ENCODE data around the gene BTG2.
"Not testable (repeated sequence)": the region's sequence is repeated elsewhere in the genome, so short reads cannot be mapped to it uniquely, and the experiment has no call there.

Gene BTG2

DNA sequence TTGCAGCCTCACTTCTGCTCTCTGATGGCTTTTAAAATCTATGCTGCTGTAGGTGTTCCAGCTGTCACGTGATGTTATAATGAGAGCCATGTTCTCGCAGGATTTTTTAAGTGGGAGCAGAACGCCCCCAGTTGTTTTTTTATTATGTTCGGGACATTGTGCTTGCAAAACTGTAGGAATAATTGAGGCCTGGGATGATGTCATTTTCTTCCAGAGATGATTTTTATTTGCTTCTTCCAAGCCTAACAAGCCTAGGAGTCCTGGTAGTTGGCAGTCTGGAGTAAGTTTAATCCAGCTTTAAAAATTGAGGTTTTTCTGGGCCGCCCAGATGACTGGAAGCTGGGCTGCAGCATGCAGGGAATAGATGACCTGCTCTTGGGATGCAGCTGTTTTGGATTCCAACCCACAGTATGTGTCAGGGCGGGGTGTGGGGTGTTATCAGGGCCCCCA is 41.2 kb upstream of the BTG2 start:
- TF ChIP-seq EZH2phosphoT487 (IDR thresholded peaks at IDR 0.05; ENCODE audit: borderline replicate concordance), result no peak
- TF ChIP-seq, protein P1, sequence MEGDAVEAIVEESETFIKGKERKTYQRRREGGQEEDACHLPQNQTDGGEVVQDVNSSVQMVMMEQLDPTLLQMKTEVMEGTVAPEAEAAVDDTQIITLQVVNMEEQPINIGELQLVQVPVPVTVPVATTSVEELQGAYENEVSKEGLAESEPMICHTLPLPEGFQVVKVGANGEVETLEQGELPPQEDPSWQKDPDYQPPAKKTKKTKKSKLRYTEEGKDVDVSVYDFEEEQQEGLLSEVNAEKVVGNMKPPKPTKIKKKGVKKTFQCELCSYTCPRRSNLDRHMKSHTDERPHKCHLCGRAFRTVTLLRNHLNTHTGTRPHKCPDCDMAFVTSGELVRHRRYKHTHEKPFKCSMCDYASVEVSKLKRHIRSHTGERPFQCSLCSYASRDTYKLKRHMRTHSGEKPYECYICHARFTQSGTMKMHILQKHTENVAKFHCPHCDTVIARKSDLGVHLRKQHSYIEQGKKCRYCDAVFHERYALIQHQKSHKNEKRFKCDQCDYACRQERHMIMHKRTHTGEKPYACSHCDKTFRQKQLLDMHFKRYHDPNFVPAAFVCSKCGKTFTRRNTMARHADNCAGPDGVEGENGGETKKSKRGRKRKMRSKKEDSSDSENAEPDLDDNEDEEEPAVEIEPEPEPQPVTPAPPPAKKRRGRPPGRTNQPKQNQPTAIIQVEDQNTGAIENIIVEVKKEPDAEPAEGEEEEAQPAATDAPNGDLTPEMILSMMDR (conservative IDR thresholded peaks at IDR 0.05; ENCODE audit: low read length), result no peak
- Histone ChIP-seq H3F3A (ENCODE audit: low read depth) (no peaks in the 10 kb centered on the region), H3K9me3 (ENCODE audit: insufficient read depth, low read depth, low read length) (no peaks in the 10 kb centered on the region)

DNA sequence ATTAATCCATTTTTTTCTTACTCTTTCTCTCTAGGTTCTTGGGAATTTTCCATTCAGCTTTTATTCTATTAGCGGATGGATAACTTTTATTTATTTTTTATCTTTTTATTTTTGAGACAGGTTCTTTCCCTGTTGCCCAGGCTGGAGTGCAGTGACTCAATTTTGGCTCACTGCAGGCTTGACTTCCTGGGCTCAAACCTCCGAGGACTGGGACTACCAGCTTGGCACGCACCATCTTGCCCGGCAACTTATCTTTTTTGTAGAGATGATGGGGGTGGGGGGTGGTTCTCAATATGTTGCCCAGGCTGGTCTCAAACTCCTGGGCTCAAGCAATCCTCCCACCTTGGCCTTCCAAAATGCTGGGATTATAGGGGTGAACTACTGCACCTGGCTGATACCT is 39.8 kb upstream of the BTG2 start:
- H3K4me1 ChIP-seq (ENCODE audit: insufficient read depth, low read length, poor library complexity, severe bottlenecking), result peaks cover 13% of the 10 kb centered on the region
- no peaks in the 10 kb centered on the region for H4K20me1 ChIP-seq (ENCODE audit: insufficient read depth, low read length, poor library complexity, severe bottlenecking)
- H3K9ac ChIP-seq (ENCODE audit: low read depth, low read length, poor library complexity, severe bottlenecking), result no peak overlapping the region
- no peaks in the 10 kb centered on the region for H3K9me2 ChIP-seq (replicated peaks; ENCODE audit: low read depth, low read length)
- no peaks in the 10 kb centered on the region for H3K36me3 ChIP-seq (ENCODE audit: insufficient read depth, low read length)
- no peaks in the 10 kb centered on the region for H3K79me2 ChIP-seq (ENCODE audit: insufficient read depth, low read length)
- H3K9me3 ChIP-seq (ENCODE audit: insufficient read depth, low read depth, low read length), result no peaks in the 10 kb centered on the region
- H3K4me3 ChIP-seq (ENCODE audit: low read length, poor library complexity, severe bottlenecking), result no peak overlapping the region
- no peak overlapping the region for H3K4me2 ChIP-seq (ENCODE audit: low read depth, low read length, poor library complexity, severe bottlenecking)
- no peak overlapping the region for H2AFZ ChIP-seq (ENCODE audit: low read length)
- no peak for TF ChIP-seq EZH2phosphoT487 (IDR thresholded peaks at IDR 0.05; ENCODE audit: borderline replicate concordance)
- TF ChIP-seq, protein P1 (conservative IDR thresholded peaks at IDR 0.05; ENCODE audit: low read length), result no peak
- H3F3A ChIP-seq (ENCODE audit: low read depth), result no peaks in the 10 kb centered on the region
- H3K27me3 ChIP-seq (ENCODE audit: insufficient read depth, low read length, poor library complexity, severe bottlenecking), result no peaks in the 10 kb centered on the region

More for the DNA sequence above, 41.2 kb upstream of the BTG2 start:
- Histone ChIP-seq H3K9ac (ENCODE audit: low read depth, low read length, poor library complexity, severe bottlenecking) (no peak overlapping the region), H3K4me3 (ENCODE audit: low read length, poor library complexity, severe bottlenecking) (no peak overlapping the region), H3K79me2 (ENCODE audit: insufficient read depth, low read length) (no peaks in the 10 kb centered on the region), H3K4me2 (ENCODE audit: low read depth, low read length, poor library complexity, severe bottlenecking) (no peak overlapping the region), H3K27me3 (ENCODE audit: insufficient read depth, low read length, poor library complexity, severe bottlenecking) (no peaks in the 10 kb centered on the region), H4K20me1 (ENCODE audit: insufficient read depth, low read length, poor library complexity, severe bottlenecking) (no peaks in the 10 kb centered on the region), H3K36me3 (ENCODE audit: insufficient read depth, low read length) (no peaks in the 10 kb centered on the region), H3K4me1 (ENCODE audit: insufficient read depth, low read length, poor library complexity, severe bottlenecking) (peaks cover 13% of the 10 kb centered on the region), H2AFZ (ENCODE audit: low read length) (no peak overlapping the region), H3K9me2 (replicated peaks; ENCODE audit: low read depth, low read length) (no peaks in the 10 kb centered on the region)

GRCh38 chr1:203266140-203266539 is 39.2 kb upstream of the BTG2 start:
- H3K9ac ChIP-seq (ENCODE audit: low read depth, low read length, poor library complexity, severe bottlenecking); H3K9me2 ChIP-seq (replicated peaks; ENCODE audit: low read depth, low read length); H3K27me3 ChIP-seq (ENCODE audit: insufficient read depth, low read length, poor library complexity, severe bottlenecking); H3K4me3 ChIP-seq (ENCODE audit: low read length, poor library complexity, severe bottlenecking); H2AFZ ChIP-seq (ENCODE audit: low read length); H3K36me3 ChIP-seq (ENCODE audit: insufficient read depth, low read length); H3K79me2 ChIP-seq (ENCODE audit: insufficient read depth, low read length); H3K9me3 ChIP-seq (ENCODE audit: insufficient read depth, low read depth, low read length); H3F3A ChIP-seq (ENCODE audit: low read depth); H3K4me2 ChIP-seq (ENCODE audit: low read depth, low read length, poor library complexity, severe bottlenecking); H4K20me1 ChIP-seq (ENCODE audit: insufficient read depth, low read length, poor library complexity, severe bottlenecking): not testable (repeated sequence)
- peaks cover 13% of the 10 kb centered on the region for H3K4me1 ChIP-seq (ENCODE audit: insufficient read depth, low read length, poor library complexity, severe bottlenecking)

DNA sequence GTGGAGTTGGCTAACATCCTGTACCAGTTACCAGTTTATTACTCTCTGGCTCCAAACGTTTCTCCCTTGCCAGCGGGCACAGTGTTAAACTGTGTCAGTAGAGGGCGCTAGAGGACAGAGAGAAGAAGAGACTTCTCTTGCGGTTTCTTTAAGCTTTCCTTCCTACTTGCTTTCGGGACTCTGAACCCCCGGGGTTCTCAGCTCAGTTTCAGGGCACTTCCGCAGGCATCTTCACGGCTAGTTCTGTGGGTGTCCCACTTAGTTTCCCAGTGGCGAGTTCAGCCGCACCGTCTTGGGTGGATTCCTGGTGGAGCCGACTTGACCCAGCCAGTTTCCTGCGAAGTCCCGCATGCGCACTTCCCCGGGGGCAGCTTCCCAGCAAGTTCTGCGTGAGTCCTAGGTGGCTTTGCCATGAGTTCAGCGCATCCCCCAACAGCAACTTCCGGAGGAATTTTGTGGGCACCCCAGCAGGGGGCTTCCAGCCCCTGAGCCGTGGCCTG is 37.9 kb upstream of the BTG2 start:
- Histone ChIP-seq H3K79me2 (ENCODE audit: insufficient read depth, low read length) (no peaks in the 10 kb centered on the region), H3K4me3 (ENCODE audit: low read length, poor library complexity, severe bottlenecking) (peak overlapping the region; percentile 58), H3K9me2 (replicated peaks; ENCODE audit: low read depth, low read length) (no peaks in the 10 kb centered on the region), H3K4me1 (ENCODE audit: insufficient read depth, low read length, poor library complexity, severe bottlenecking) (peaks cover 16% of the 10 kb centered on the region), H2AFZ (ENCODE audit: low read length) (peak overlapping the region; percentile 83), H3K9ac (ENCODE audit: low read depth, low read length, poor library complexity, severe bottlenecking) (peak overlapping the region; percentile 6), H3F3A (ENCODE audit: low read depth) (no peaks in the 10 kb centered on the region), H4K20me1 (ENCODE audit: insufficient read depth, low read length, poor library complexity, severe bottlenecking) (no peaks in the 10 kb centered on the region), H3K27me3 (ENCODE audit: insufficient read depth, low read length, poor library complexity, severe bottlenecking) (no peaks in the 10 kb centered on the region), H3K4me2 (ENCODE audit: low read depth, low read length, poor library complexity, severe bottlenecking) (peak overlapping the region; percentile 52), H3K36me3 (ENCODE audit: insufficient read depth, low read length) (no peaks in the 10 kb centered on the region), H3K9me3 (ENCODE audit: insufficient read depth, low read depth, low read length) (no peaks in the 10 kb centered on the region)
- TF ChIP-seq, protein P1 (conservative IDR thresholded peaks at IDR 0.05; ENCODE audit: low read length), result peak; percentile 94
- no peak for TF ChIP-seq EZH2phosphoT487 (IDR thresholded peaks at IDR 0.05; ENCODE audit: borderline replicate concordance)

Data from Loucy (cell line).